H1 (cell line): ENCODE results near the gene FPGS. TPM values are rescaled to one million over a fixed set of nuclear protein-coding genes. Genes with fewer than 3 reads are reported as not detected.

ENCODE experiments used
- CTCF ChIA-PET: fragments of 300-600 bp; sonication (Branson Sonifier 250); formaldehyde crosslinking; loops from one replicate; lab custom pipeline; 2021; ENCODE audit not compliant: partially characterized antibody; lab: Charles Lee
- POLR2A ChIA-PET: fragments of 300-600 bp; sonication (Branson Sonifier 250); formaldehyde crosslinking; loops from one replicate; lab custom pipeline; 2021; ENCODE audit warnings: inconsistent platforms; ENCODE audit not compliant: partially characterized antibody; lab: Charles Lee
- DNase-seq, 2 experiments: peaks; one replicate each; pipeline versions ENCODE4 v3.0.0 to v3.0.0-alpha.2; 2010 to 2022; ENCODE audit warnings: low spot score in 2 of 2, low read depth in 1 of 2, mixed read lengths in 1 of 2
- FAIRE-seq: peaks from 2 replicates; lab custom pipeline; 2011; peaks lifted over from hg19 to GRCh38; lab: Jason Lieb, UNC
- H2AFZ ChIP-seq: 2 replicates; pipeline ENCODE4 v1.8.1; 2012; ENCODE audit warnings: low read length, inconsistent platforms
- H2AK5ac ChIP-seq: 2 replicates; pipeline ENCODE4 v1.6.1; 2013; ENCODE audit warnings: low read depth, low read length
- H2BK120ac ChIP-seq: replicated peaks from 2 replicates; pipeline ENCODE3; 2013; ENCODE audit warnings: low read depth, low read length, inconsistent platforms
- H2BK12ac ChIP-seq: 2 replicates; pipeline ENCODE4 v1.6.1; 2013; ENCODE audit warnings: low read depth, low read length
- H2BK15ac ChIP-seq: 2 replicates; pipeline ENCODE4 v1.6.1; 2013; ENCODE audit warnings: low read length
- H2BK20ac ChIP-seq: 2 replicates; pipeline ENCODE4 v1.6.1; 2013; ENCODE audit warnings: low read length
- H2BK5ac ChIP-seq: 2 replicates; pipeline ENCODE4 v1.6.1; 2013; ENCODE audit warnings: low read depth, low read length
- H3K14ac ChIP-seq: 2 replicates; pipeline ENCODE4 v1.6.1; 2013; ENCODE audit warnings: inconsistent platforms; ENCODE audit not compliant: insufficient read length
- H3K18ac ChIP-seq: 2 replicates; pipeline ENCODE4 v1.6.1; 2013; ENCODE audit warnings: low read length; ENCODE audit errors: extremely low read depth
- H3K23ac ChIP-seq: 2 replicates; pipeline ENCODE4 v1.6.1; 2013; ENCODE audit warnings: inconsistent platforms; ENCODE audit not compliant: insufficient read length
- H3K23me2 ChIP-seq: 2 replicates; pipeline ENCODE4 v1.6.1; 2013; ENCODE audit warnings: low read depth, low read length
- H3K27ac ChIP-seq: 2 replicates; pipeline ENCODE4 v1.6.1; 2011; ENCODE audit warnings: low read depth, low read length, inconsistent platforms
- H3K27me3 ChIP-seq, 4 experiments: replicated peaks in 1 of 4; 1 replicate in 1 of 4; 2 replicates in 3 of 4; pipeline versions ENCODE4 v1.6.1 to v1.8.1; 2011 to 2013; ENCODE audit warnings: low read length in 3 of 4, mild to moderate bottlenecking in 3 of 4, inconsistent platforms in 2 of 4, mixed read lengths in 2 of 4, moderate library complexity in 1 of 4; ENCODE audit not compliant: control insufficient read depth in 3 of 4, insufficient read depth in 3 of 4; ENCODE audit errors: extremely low read depth in 1 of 4
- H3K36me3 ChIP-seq, 4 experiments: 2 replicates each; pipeline versions ENCODE4 v1.6.1 to v1.8.1; 2011 to 2013; ENCODE audit warnings: mild to moderate bottlenecking in 4 of 4, low read length in 3 of 4, moderate library complexity in 2 of 4, control low read depth in 1 of 4, inconsistent platforms in 1 of 4; ENCODE audit not compliant: insufficient read depth in 4 of 4, control insufficient read depth in 2 of 4
- H3K4ac ChIP-seq: replicated peaks from 2 replicates; pipeline ENCODE3; 2013; ENCODE audit warnings: low read length, low read depth, mixed read lengths, inconsistent platforms; ENCODE audit not compliant: insufficient read length
- H3K4me1 ChIP-seq, 4 experiments: replicated peaks in 1 of 4; 1 replicate in 1 of 4; 2 replicates in 3 of 4; pipeline versions ENCODE4 v1.6.1 to v1.8.1; 2011 to 2013; ENCODE audit warnings: low read length in 3 of 4, inconsistent platforms in 2 of 4, mixed read lengths in 1 of 4; ENCODE audit not compliant: insufficient read depth in 4 of 4, control insufficient read depth in 3 of 4
- H3K4me2 ChIP-seq, 2 experiments: 2 replicates each; pipeline versions ENCODE4 v1.6.1 to v1.8.1; 2011 to 2013; ENCODE audit warnings: low read depth in 2 of 2, low read length in 2 of 2, control low read depth in 1 of 2, inconsistent platforms in 1 of 2, mild to moderate bottlenecking in 1 of 2; ENCODE audit not compliant: insufficient read depth in 1 of 2
- H3K4me3 ChIP-seq, 4 experiments: fragments of 200-600, 300-600 bp in 1 of 4; sonication (generic), shearing (Covaris generic), sonication (Bioruptor Twin) in 1 of 4; 2 replicates each; pipeline versions ENCODE4 v1.5.1 to v1.8.1; 2011 to 2016; ENCODE audit warnings: low read length in 4 of 4, low read depth in 3 of 4, control low read depth in 2 of 4, inconsistent platforms in 2 of 4, mild to moderate bottlenecking in 2 of 4, mixed read lengths in 1 of 4, moderate library complexity in 1 of 4; ENCODE audit not compliant: insufficient read depth in 2 of 4; ENCODE audit errors: extremely low read depth in 1 of 4
- H3K56ac ChIP-seq: replicated peaks from 2 replicates; pipeline ENCODE3; 2013; ENCODE audit warnings: low read depth, mild to moderate bottlenecking, mixed read lengths, low read length, inconsistent platforms; ENCODE audit not compliant: insufficient read length
- H3K79me1 ChIP-seq: 2 replicates; pipeline ENCODE4 v1.6.1; 2013; ENCODE audit warnings: low read depth, low read length, control low read depth
- H3K79me2 ChIP-seq, 2 experiments: 2 replicates each; pipeline versions ENCODE4 v1.6.1 to v1.8.1; 2012 to 2013; ENCODE audit warnings: low read length in 2 of 2, mild to moderate bottlenecking in 2 of 2, inconsistent platforms in 1 of 2; ENCODE audit not compliant: insufficient read depth in 2 of 2, control insufficient read depth in 1 of 2
- H3K9ac ChIP-seq, 4 experiments: replicated peaks in 1 of 4; 1 replicate in 1 of 4; 2 replicates in 3 of 4; pipeline versions ENCODE4 v1.6.1 to v1.8.1; 2011 to 2013; ENCODE audit warnings: low read depth in 3 of 4, low read length in 3 of 4, control low read depth in 2 of 4, mild to moderate bottlenecking in 2 of 4, moderate library complexity in 2 of 4, inconsistent platforms in 1 of 4; ENCODE audit errors: extremely low read depth in 1 of 4
- H3K9me3 ChIP-seq, 2 experiments: 2 replicates each; pipeline versions ENCODE4 v1.6.1 to v1.8.1; 2012 to 2013; ENCODE audit warnings: mild to moderate bottlenecking in 2 of 2, moderate library complexity in 2 of 2, control low read depth in 1 of 2, inconsistent platforms in 1 of 2, low read depth in 1 of 2, low read length in 1 of 2, mixed read lengths in 1 of 2; ENCODE audit not compliant: insufficient read depth in 2 of 2
- H4K20me1 ChIP-seq, 2 experiments: replicated peaks in 1 of 2; 2 replicates each; pipeline versions ENCODE3 to v1.8.1; 2011 to 2013; ENCODE audit warnings: inconsistent platforms in 2 of 2, low read length in 2 of 2, mild to moderate bottlenecking in 1 of 2; ENCODE audit not compliant: insufficient read depth in 2 of 2, control insufficient read depth in 1 of 2
- H4K5ac ChIP-seq: 2 replicates; pipeline ENCODE4 v1.6.1; 2013; ENCODE audit warnings: low read length, low read depth, mixed read lengths, inconsistent platforms; ENCODE audit not compliant: insufficient read length
- H4K8ac ChIP-seq: 2 replicates; pipeline ENCODE4 v1.8.0; 2013; ENCODE audit warnings: mild to moderate bottlenecking, moderate library complexity, low read length, inconsistent platforms; ENCODE audit not compliant: insufficient read depth; ENCODE audit errors: extremely low read depth
- H4K91ac ChIP-seq: replicated peaks from 2 replicates; pipeline ENCODE3; 2013; ENCODE audit warnings: low read length, mixed read lengths, inconsistent platforms; ENCODE audit not compliant: insufficient read length
- JUN ChIP-seq: IDR thresholded peaks from 2 replicates; pipeline ENCODE4 v1.6.1; 2011; ENCODE audit warnings: low read depth, mild to moderate bottlenecking, improper control_type of control experiment, low read length
- WGBS, 2 experiments: shearing (Covaris generic) in 1 of 2; methylation state at CpG; one replicate each; pipeline versions ENCODE4 v1.1.6 to v1.1.7; 2013 to 2015; ENCODE audit warnings: low lambda C conversion rate in 2 of 2, mixed read lengths in 2 of 2, inconsistent platforms in 1 of 2, low coverage in 1 of 2, missing lambda C conversion rate in 1 of 2; ENCODE audit not compliant: insufficient replicate concordance in 2 of 2, insufficient coverage in 1 of 2, insufficient read length in 1 of 2; ENCODE audit errors: extremely low coverage in 1 of 2, missing lambda C conversion rate in 1 of 2; 5-methylcytosine and 5-hydroxymethylcytosine counted together
- polyA plus RNA-seq, 7 experiments: library from polyadenylated mRNA; depleted of rRNA in 3 of 7; stranded (reverse) in 5 of 7; unstranded in 2 of 7; fragments of >200 nt in 5 of 7; fragments of 200-250 nt in 2 of 7; gene quantifications; 1 replicate in 5 of 7; 2 replicates in 1 of 7; 4 replicates in 1 of 7; pipeline versions ENCODE4 v1.2.1 to v1.2.3, GENCODE V29; 2011 to 2013; ENCODE audit warnings: missing spikeins in 2 of 7, mixed read lengths in 2 of 7
- total RNA-seq: library from RNA; stranded (reverse); fragmentation: NEBNext Ultra II Directional; extraction: Animal tissue kit (Norgen Biotek cat#: 25700); gene quantifications from 2 replicates; pipeline ENCODE4 v1.2.1, GENCODE V29; 2021

Gene FPGS
- total and polyA plus RNA-seq, 2 of the 8 experiments (the other 6 are each of a cell fraction or from before 2014, with no cell fraction given), result 62.4 to 83.0 TPM

- Histone ChIP-seq H2BK5ac (no peak overlapping the region), H3K14ac (no peak overlapping the region), H3K79me2 (no peaks in the 10 kb centered on the region), H2BK12ac (0 out of 2 replicates have a peak overlapping the region, but pooled peaks have one; percentile 14), H3K4me2 (no peak overlapping the region), H3K9ac (no peak overlapping the region), H2AK5ac (no peak overlapping the region)
- CTCF ChIA-PET, result interaction anchor here (0.7 to 16.2 kb wide), 2 partner anchors 10 to 200 kb away, joined by 3 to 227 read pairs; no protein-coding TSS in a partner anchor
- no peak for TF ChIP-seq JUN
- TF ChIP-seq, all 59 proteins: peak for 0
- Histone ChIP-seq H2BK120ac (no peak overlapping the region), H3K79me1 (no peaks in the 10 kb centered on the region), H3K23ac (no peak overlapping the region), H3K36me3 (no peaks in the 10 kb centered on the region), H3K27ac (no peak overlapping the region), H4K20me1 (no peaks in the 10 kb centered on the region), H3K4me1 (peaks cover 0 to 20% (median 14%) of the 10 kb centered on the region in 4 experiments; a peak in 6 of 7 replicates), H2BK15ac (no peak overlapping the region), H3K27me3 (no peaks in the 10 kb centered on the region), H2BK20ac (no peak overlapping the region), H3K4me3 (no peak overlapping the region), H4K91ac (no peak overlapping the region), H2AFZ (no peak overlapping the region), H4K8ac (no peak overlapping the region), H3K23me2 (no peaks in the 10 kb centered on the region), H3K4ac (no peak overlapping the region), H4K5ac (no peak overlapping the region), H3K56ac (no peak overlapping the region), H3K9me3 (no peaks in the 10 kb centered on the region), H3K18ac (no peak overlapping the region)
- FAIRE-seq, result no peak
- WGBS, 2 experiments, result 95% methylated on average over 11 of the region's 18 CpGs; no CpG with 5 or more reads in 1 of the 2 experiments
- POLR2A ChIA-PET, result no interaction called here
- DNase-seq, result no peak
Observed at GRCh38 chr9:127777368-127777980, 25.2 kb upstream of the FPGS start.
